Activated CD4-positive, CD25-positive, alpha-beta regulatory T cell (primary cell): ENCODE measurements around the gene UNC93A.
"Not testable (repeated sequence)": the region's sequence is repeated elsewhere in the genome, so short reads cannot be mapped to it uniquely, and the experiment has no call there.

Experiments
- DNase-seq, 4 experiments: peaks; one replicate each; lab custom pipeline; 2025; lab: John Stamatoyannopoulos, UW

UNC93A gene

GRCh38 chr6:167311691-167312090 is 20.6 kb downstream of the UNC93A start:
- DNase-seq = not testable (repeated sequence)

- no peak for DNase-seq
Measured at GRCh38 chr6:167314180-167314821, 23.2 kb downstream of the UNC93A start.

- DNase-seq = no peak
Measured at GRCh38 chr6:167317172-167317571, 26.1 kb downstream of the UNC93A start.

GRCh38 chr6:167318354-167318753 is 27.2 kb downstream of the UNC93A start:
- not testable (repeated sequence) for DNase-seq

GRCh38 chr6:167318856-167319255 is 27.7 kb downstream of the UNC93A start:
- not testable (repeated sequence) for DNase-seq

- DNase-seq = not testable (repeated sequence)
Measured at GRCh38 chr6:167319856-167320753, 29.0 kb downstream of the UNC93A start.

- not testable (repeated sequence) for DNase-seq
Measured at GRCh38 chr6:167320754-167321056, 29.6 kb downstream of the UNC93A start.

- not testable (repeated sequence) for DNase-seq
Measured at GRCh38 chr6:167321185-167321584, 30.1 kb downstream of the UNC93A start.

- no peak for DNase-seq
Measured at GRCh38 chr6:167323111-167323510, 32.0 kb downstream of the UNC93A start.

- no peak for DNase-seq
Measured at GRCh38 chr6:167324111-167324510, 33.0 kb downstream of the UNC93A start.

GRCh38 chr6:167325766-167326165 is 34.7 kb downstream of the UNC93A start:
- no peak for DNase-seq

- DNase-seq = no peak
Measured at GRCh38 chr6:167327391-167327790, 36.3 kb downstream of the UNC93A start.

GRCh38 chr6:167328086-167328485 is 37.0 kb downstream of the UNC93A start:
- no peak for DNase-seq

- DNase-seq = no peak
Measured at GRCh38 chr6:167329014-167329413, 37.9 kb downstream of the UNC93A start.

GRCh38 chr6:167330750-167331149 is 39.6 kb downstream of the UNC93A start:
- DNase-seq = no peak

- DNase-seq = no peak
Measured at GRCh38 chr6:167331565-167331964, 40.5 kb downstream of the UNC93A start.

GRCh38 chr6:167336844-167337630 is 45.9 kb downstream of the UNC93A start:
- DNase-seq = no peak

GRCh38 chr6:167337675-167338449 is 46.7 kb downstream of the UNC93A start:
- no peak for DNase-seq

- DNase-seq = no peak
Measured at GRCh38 chr6:167338541-167339117, 47.5 kb downstream of the UNC93A start.

- no peak for DNase-seq
Measured at GRCh38 chr6:167341038-167341583, 50.0 kb downstream of the UNC93A start.
